Adipose tissue (tissue), 3 donors: Measurements from ENCODE around the gene ADAMTSL1. TPM values are rescaled to one million over a fixed set of nuclear protein-coding genes. Genes with fewer than 3 reads are reported as not detected.

Experiments
- H3K27ac ChIP-seq: one replicate; pipeline ENCODE4 v1.5.1; 2013; ENCODE audit warnings: low read depth, low read length
- WGBS, 3 donors: extraction: QIAGEN DNeasy Blood & Tissue Kit; methylation state at CpG; one replicate each; pipeline ENCODE4 v1.1.7; 2013; 5-methylcytosine and 5-hydroxymethylcytosine counted together
- polyA plus RNA-seq, 3 donors: library from polyadenylated mRNA; stranded (reverse); fragments of 200-250 nt; gene quantifications; one replicate each; pipeline ENCODE4 v1.2.3, GENCODE V29; 2013
- donor health status: healthy with polysubstance abuse.
- donor health status: Bipolar disorder and iron deficiency.
- donor health status: healthy.

Gene ADAMTSL1
- polyA plus RNA-seq, 3 donors, result 0.56 to 5.1 (median 1.5) TPM

DNA sequence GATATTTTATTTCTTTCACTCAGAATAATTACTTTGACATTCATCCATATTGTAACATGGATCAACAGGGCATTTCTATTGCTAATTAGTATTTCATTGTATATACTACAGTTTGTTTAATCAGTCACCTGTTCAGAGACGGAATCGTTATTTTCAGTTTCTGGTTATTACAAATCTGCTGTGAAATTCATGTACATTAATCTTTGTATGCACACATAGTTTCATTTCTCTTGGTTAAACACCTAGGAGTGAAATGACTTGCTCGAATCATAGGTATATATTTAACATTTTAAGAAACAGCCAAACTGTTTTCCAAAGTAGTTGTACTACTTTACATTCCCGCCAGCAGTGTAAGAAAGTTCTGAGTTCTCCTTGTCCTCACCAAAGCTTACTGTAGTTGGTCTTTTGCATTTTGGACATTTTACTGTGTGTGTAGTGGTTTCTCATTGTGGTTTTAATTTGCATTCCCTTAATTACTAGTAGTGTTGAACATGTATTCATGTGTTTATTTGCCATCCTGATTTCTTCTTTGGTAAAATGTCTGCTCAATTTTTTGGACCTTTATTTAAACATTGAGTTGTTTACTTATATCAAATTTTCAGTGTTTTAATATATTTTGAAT is 360.9 kb downstream of the ADAMTSL1 start:
- no peak overlapping the region for H3K27ac ChIP-seq
- WGBS, 3 donors, result 89 to 95% (median 91%) methylated on average over 4 of the region's 4 CpGs

DNA sequence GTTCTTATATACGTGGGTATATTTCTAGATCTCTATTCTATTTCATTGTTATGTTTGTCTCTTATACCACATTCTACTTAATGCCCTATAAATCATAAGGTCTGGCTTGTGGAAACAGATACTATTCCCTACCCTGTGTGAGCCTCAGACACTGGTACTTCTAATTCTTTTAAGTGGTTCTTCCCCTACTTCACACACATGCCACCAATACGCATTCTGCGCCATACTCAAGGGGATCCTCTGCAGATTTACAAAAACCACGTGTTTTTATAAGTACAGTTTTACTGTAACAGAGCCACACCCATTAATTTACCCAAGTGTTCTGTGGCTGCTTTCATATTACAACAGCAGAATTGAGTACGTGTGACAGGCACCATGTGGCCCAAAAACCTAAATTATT is 363.4 kb downstream of the ADAMTSL1 start:
- H3K27ac ChIP-seq, result no peak overlapping the region
- 80 to 88% (median 87%) methylated on average over 5 of the region's 5 CpGs for WGBS, 3 donors

DNA sequence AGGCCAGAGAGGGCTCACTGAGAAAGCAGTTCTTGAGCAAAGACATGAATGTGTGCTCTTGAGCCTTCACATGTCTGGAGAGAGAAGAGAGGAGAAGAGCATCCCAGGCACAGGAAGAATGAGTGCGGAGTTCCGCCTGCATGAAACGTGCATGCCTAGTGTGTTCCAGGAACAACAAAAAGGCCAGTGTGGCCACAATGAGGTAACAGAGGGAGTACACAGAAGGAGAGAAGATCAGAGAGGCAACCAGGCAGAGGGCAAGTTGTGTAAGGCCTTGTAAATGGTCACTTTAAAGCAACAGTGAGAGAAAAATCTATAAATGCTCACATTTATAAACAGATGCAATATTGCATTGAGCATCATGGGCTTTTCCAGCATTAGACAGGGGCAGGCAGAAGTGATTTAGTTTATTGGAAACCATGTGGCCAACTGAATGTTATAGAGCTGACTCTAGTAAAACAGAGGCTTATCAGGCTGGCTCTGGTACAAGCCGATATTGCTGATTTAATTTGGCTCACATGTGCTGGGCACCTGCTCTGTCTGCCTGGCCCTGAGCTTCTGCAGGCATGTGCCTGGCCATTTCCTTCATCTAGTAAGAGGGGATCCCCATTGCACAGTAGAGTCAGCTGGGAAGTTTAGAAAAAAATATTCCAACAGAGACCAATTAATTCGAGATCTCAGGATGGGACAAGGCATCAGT is 373.8 kb downstream of the ADAMTSL1 start:
- WGBS, 3 donors, result 72 to 88% (median 73%) methylated on average over 5 of the region's 5 CpGs
- H3K27ac ChIP-seq, result no peak overlapping the region

DNA sequence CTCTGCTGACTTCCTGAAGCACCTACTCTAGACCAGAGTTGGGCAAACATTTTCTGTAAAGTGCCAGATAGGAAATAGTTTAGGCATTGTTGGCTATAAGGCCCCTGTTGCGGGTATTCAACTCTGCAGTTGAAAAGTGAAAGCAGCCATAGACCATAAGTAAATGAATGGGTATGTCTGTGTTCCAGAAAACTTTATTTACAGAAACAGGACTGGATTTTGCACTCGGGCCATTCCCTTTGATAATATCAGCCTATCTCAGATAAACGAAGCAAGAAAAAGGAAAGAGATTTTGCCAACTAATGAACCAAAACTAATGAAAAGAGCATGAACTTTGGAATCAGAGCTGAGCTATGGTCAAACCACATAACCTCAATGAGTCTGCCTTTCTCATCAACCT is 374.7 kb downstream of the ADAMTSL1 start:
- no peak overlapping the region for H3K27ac ChIP-seq
- WGBS, 3 donors, result 62 to 74% (median 73%) methylated on average over 3 of the region's 3 CpGs

DNA sequence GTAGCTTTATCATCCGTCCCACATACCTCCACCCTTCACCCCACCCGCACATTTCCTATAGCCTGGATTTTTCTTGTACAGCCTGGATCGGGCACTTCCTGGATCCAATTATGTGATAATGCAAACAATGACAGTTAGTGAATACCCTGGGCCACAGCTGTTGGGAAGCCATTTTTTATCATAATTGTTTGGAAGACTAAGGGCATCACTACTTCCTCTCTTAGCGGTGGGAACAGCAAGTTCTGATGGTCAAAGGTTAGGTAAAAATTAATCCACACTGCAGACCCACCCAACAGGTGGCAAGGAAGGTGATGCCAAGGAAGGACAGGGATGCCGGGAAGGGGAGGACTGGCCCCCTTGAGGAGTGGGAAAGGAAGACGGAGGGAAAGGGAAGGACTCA is 375.3 kb downstream of the ADAMTSL1 start:
- no peak overlapping the region for H3K27ac ChIP-seq
- WGBS, 3 donors, result 72 to 83% (median 75%) methylated on average over 6 of the region's 6 CpGs

DNA sequence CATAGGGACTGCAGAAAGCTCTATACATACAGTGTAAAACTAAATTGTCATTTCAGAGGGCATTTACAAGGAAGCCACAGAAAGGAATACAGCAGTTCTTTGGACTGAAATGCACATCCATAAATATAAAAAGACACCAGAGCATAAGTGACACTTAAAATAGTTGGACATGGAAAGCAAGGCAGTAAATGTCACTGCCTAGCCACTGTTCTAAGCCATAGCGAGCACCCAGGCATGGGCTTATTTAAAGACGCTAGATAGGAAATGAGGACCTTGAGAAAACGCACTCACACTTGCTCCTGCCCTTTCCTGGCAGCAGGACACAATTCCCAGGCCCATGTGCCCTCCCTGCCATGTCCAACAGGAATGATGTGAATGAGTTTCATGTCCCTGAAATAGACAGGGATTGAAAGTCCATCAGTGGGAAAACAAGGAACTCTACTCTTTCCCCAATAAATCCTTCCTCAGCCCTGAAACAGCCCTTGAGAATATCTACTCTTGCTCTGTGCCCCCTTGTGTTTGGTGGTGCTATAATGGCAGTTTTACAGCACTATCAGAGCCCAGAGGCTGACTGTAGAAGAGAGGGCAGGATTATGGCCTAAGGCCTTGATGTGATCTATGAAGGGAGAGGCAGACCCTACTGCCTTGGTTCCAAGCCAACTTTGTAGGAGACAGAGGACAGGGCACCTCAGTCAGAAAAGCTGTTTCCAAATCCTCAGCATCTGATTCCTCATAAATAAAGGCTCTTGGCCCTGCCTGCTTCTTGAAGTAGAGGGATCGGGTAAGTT is 376.1 kb downstream of the ADAMTSL1 start:
- H3K27ac ChIP-seq, result no peak overlapping the region

DNA sequence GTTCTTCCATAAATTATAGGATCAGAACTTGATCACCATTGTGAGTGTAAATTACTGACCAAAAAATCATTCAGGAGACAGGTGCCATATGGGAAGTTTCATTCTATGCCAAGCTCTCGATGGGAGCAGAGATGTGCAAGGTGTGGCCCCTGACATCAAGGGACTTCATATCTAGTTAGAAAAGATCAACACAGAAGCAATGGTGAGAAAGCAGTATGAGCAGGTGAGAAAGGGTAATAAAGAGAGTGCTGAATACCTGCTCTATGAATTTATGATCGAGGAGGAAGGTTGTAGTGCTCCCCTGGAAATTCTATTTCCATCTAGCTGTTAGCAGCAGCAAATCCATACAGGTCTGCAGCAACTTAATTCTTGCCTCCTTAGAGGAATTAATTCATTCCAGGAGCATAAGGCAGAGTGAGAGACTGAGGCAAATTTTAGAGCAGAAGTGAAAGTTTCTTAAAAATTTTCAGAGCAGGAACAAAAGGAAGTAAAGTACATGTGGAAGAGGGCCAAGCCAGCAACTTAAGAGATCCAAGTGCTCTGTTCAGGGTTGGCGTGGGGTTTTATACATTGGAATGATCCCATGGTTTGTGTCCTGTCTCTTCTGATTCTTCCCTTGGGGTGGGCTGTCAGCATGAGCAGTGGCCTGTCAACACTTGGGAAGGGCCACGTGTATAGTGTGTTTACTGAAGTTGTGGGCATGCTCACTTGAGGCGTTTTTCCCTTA is 377.3 kb downstream of the ADAMTSL1 start:
- H3K27ac ChIP-seq, result no peak overlapping the region
- 76 to 82% (median 78%) methylated on average over 5 of the region's 5 CpGs for WGBS, 3 donors

More for the DNA sequence above, 376.1 kb downstream of the ADAMTSL1 start:
- 80 to 87% (median 82%) methylated on average over 4 of the region's 4 CpGs for WGBS, 3 donors

DNA sequence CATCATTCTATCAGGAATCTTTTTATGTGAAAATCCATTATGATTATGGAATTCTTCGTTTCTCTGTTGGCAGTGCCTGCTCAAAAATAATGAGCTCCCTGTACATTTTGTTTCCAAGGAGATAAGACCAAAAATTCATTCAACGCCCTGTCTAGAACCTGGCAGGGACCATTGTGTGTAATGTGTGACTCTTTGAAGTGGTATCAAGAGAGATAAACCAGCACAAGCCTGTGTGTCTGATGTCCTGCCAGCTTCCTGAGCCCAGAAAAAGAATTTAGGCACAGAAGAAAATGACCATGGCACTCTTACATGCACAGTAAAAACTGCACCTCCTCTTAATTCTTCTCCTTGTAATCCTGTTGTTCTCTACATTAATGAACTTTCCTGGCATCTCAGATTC is 381.7 kb downstream of the ADAMTSL1 start:
- H3K27ac ChIP-seq, result no peak overlapping the region

DNA sequence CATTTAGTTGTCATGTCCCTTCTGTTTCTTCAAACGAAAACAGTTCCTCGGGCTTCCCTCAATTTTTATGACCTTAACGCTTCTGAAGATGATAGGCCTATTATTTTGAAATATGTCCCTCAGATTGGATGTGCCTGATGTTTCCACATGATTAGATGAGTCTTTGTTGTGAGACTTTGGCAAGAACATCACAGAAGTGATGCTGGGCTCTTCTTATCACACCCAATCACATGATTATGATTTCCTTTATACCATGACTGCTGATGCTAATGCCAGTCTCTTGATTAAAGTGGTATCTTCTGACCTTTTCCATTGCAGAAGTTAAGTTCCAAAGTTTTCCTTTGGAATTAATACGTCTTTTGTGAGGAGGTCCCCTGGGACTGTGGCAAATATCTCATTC is 383.4 kb downstream of the ADAMTSL1 start:
- WGBS, 3 donors, result 59 to 88% (median 64%) methylated on average over 4 of the region's 4 CpGs
- no peak overlapping the region for H3K27ac ChIP-seq

More for the DNA sequence above, 381.7 kb downstream of the ADAMTSL1 start:
- 11 to 56% (median 43%) methylated on average over 2 of the region's 2 CpGs for WGBS, 3 donors

DNA sequence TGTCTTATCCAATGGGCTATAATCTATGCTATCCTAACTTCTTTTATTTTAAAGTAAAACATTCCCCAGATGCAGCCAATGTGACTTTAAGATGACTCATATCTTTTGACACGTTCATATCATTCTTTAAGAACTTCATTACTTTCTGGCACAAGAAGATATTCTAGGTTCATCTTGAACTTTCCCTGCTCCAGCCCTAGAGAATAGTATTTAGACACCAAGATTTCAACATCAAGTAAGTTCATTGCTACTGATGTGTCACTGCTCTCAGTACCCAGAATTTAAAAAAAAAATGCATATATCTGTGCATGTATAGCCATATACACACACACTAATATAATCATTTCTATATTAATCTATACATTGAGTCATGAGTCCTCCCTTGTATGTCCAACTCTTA is 383.8 kb downstream of the ADAMTSL1 start:
- WGBS, 3 donors, result 35 to 62% (median 39%) methylated on average over 1 of the region's 1 CpG
- no peak overlapping the region for H3K27ac ChIP-seq

DNA sequence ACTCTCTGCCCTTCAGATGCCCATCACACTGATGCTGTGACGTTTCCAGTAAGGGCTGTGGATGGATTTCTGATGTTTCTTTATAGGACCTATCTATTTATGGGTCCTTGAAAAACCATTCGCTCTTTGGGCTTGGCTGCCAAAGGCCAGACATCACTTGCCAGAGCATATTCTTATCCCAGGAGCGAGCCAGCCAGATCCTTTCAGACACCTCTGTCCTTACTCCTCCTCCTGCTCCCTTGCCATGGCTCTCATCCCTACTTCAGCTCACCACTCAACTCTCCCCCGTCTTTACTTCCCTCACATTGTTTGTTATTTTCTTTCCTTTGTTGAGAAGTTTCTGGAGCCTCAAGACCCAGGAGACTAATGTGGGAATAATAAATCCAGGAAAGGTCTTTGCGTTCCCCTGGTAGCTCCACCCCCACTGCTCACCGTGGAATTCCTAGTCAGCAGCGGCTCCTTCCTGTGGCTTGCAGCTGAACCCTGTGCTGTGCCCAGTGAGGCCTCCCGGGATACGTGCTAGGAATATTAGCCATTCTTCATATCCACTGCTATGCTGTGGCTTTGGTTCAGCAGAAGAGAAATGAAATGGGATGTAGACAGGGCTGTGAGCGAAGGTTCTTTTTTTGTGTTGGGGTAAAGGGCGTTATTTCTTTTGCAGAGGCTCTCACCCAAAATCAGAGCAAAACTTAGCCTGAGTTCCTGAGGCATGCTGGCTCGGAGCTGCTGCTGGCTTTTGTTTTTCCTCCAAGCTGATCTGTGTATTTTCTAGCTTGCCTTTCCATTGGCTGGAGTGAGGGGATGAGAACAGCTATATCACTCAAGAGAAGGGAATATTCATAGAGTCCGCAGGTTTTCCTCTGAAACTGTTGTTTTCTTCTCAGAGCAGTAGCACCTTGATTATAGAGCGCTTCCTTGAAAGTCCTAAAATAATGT is 387.9 kb downstream of the ADAMTSL1 start:
- no peak overlapping the region for H3K27ac ChIP-seq
- 51 to 62% (median 59%) methylated on average over 14 of the region's 14 CpGs for WGBS, 3 donors

DNA sequence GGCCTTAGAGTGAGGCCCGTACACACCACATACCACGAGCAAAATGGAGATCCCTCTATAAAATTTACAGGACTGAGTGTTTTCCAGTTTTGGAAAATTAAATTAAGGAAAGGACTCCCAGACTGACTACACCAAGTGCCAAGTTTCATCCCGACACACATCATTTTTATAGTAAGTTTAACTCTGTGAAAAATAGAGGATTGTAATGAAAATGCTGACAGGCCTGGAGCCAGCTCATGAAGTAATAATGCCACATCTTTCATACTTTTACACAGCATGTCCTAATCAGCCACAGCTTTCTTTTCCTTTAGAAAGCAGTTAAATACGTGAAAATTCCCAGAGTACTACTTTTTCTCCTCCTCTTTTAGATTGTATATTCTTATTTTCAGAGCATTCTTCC is 389.8 kb downstream of the ADAMTSL1 start:
- WGBS, 3 donors, result 60 to 78% (median 65%) methylated on average over 4 of the region's 4 CpGs
- no peak overlapping the region for H3K27ac ChIP-seq

DNA sequence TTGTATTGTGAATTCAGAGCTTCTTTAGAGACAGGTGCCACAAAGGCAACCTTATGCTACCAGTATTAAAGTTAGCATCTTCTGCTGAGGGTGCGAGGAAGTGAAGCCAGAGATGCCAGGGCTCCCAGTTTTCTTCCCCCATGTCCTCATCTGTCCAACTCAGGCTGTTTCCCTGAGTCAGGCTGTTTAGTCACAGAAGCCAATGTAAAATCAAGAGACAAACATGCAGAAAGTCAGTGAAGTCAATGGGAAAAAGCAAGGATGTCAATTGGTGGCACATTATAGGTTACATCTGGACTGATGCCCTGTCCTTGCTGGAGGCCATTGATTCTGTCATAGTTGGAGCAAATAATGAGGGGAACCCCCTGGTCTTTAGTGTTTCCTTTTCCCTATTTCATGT is 390.6 kb downstream of the ADAMTSL1 start:
- peak overlapping the region; percentile 17 for H3K27ac ChIP-seq
- 92 to 100% (median 97%) methylated on average over 1 of the region's 1 CpG for WGBS, 3 donors

DNA sequence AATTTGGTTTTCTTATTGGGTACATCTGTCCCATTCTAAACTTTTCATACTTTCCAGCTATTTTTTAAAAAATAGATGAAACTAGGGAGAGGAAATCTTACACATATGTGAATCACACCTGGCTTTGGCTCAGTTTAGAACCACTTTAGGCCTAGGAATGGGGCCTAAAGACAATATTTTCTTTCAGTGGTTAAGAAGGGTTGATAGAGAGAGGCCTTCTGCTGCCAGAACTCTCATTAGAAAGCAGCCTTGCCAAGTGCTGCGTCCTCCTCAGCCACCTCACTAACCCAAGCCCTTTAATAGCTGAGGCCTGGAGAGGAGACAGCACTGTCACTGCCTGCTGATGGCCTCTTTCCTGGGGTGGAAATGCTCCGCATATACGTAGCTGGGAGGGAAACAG is 391.6 kb downstream of the ADAMTSL1 start:
- 87 to 96% (median 90%) methylated on average over 3 of the region's 3 CpGs for WGBS, 3 donors
- no peak overlapping the region for H3K27ac ChIP-seq

DNA sequence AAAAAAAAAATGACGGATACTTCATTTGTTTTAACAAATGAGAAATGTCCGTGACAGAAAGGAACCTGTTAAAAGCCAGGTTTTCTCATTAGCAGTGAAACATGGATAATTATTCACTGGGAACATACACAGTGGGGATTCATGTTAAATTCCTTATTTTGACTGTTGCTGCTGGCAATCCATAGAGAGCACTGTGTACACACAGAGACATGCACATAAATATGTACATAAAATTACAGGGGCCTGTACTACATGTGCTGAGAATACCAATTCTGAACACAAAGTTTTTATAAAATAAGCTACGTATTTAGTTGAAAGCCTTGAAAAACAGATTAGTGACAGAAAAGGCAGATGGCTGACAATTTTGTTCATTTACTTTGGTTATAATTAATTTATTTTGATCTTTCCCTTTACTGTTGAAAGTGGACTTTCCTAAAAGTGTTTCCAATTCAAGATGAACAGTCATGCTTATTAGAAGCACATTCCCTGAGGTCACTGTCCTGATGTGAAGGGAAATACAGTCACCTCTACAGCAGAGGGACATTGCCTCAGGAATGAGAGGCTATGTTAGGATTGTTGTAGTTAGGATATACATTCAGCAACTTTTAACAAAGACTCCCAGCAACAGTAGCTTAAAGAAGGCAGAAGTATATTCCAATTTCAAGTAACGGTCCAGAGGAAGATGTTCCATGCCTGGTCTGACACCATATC is 392.3 kb downstream of the ADAMTSL1 start:
- 75 to 92% (median 89%) methylated on average over 3 to 4 of the region's 4 CpGs for WGBS, 3 donors
- no peak overlapping the region for H3K27ac ChIP-seq

DNA sequence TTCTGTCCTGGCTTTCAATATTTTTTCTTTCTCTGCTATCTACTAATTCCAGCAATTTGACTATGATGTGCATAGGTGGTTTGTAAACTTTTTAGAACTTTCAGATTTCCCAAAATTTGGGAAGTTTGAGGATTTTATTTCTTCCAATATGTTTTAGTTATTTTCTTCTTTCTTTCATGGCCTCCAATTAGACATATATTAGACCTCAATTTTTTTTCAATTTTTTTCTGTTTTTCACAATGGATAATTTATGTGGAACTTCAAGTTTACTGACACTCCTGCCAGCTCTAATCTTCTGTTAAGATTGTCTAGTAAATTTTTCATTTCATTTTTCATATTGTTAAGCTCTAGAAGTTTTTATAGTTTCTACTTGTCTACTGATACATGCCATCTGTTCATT is 395.8 kb downstream of the ADAMTSL1 start:
- H3K27ac ChIP-seq, result no peak overlapping the region

DNA sequence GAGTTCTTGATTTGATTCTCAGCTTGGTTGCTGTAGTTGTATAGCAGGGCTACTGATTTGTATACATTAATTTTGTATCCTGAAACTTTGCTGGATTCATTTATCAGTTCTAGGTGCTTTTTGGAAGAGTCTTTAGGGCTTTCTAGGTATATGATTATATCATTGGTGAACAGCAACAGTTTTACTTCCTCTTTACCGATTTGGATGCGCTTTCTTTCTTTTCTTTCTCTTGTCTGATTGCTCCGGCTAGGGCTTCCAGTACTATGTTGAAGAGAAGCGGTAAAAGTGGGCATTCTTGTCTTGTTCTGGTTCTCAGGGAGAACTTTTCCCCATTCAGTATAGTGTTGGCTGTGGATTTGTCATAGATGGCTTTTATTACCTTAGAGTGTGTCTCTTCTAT is 400.1 kb downstream of the ADAMTSL1 start:
- WGBS, 3 donors, result 93 to 97% (median 96%) methylated on average over 4 of the region's 4 CpGs
- no peak overlapping the region for H3K27ac ChIP-seq
